AG08395 (cell line): ENCODE results near the gene TCTN1.
"Not testable (repeated sequence)": the region's sequence is repeated elsewhere in the genome, so short reads cannot be mapped to it uniquely, and the experiment has no call there.

Source experiments
- DNase-seq: peaks from one replicate; pipeline ENCODE4 v3.0.0; 2012; ENCODE audit warnings: mixed read lengths, low spot score

The TCTN1 gene

DNA sequence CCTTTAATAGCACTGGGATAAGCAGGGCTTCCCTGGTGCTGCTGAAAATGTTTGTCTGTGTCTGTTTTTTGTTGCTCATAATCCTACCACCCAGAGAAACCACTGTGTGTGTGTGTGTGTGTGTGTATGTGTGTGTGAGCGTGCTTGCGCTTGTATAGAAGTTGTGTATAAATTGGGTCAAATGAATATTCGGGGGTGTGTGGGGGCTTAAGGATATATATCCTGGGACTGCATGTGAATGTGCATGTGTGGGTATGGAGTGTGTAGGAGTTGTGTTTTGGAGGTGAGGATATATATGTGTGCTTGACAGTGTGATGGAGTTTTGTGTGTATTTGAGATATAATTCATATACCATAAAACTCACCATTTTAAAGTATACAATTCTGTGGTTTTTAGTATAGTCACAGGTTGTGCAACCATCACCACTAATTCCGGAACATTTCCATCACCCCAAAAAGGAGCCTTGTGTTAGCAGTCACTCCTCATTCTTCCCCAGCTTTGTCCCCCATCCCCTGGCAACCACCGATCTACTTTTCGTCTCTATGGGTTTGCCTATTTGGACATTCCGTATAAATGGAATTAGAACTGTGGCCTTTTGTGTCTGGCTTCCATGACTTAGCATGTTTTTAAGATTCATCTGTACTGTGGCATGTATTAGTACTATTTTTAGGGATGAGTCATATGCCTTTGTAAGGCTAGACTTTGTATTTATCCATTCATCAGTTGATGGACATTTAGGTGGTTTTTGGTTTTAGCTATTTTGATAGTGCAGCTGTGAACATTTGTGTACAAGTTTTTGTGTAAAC lies 25.6 kb downstream of the TCTN1 start:
- DNase-seq = peak; percentile 44

DNA sequence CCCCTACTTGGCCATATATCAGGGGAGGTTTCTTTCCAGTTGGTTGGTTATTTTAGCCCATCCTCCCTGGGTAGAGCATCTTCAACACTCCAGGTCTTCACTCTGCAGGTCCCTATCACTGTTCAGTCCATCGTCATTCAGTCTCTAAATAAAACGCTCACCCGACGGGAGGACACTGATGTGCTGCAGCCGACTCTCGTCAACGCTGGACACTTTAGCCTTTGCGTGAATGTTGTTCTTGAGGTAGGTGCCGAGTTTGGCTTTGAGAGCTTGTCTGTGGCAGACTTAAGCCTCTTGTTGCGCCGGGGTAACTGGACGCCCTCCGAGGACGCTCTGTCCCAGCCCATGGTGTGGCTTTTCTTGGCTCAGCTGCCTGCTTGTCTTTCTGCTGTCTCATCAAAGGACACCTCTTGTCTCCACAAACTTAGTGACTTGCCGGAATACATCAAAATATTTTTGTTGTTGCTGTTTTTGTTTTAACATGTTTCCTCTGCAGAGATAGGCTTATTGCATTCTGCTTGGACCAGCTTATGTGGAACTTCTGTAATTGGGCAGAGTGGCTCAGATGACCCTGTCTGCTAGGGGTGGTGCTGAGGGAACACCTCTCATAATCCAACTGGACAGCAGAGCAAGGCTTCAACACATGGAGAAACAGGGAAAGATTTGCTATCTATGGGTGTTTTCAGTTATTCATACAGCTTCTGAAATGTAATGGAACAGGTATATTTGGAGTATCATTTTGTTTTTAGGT lies 26.5 kb downstream of the TCTN1 start:
- no peak for DNase-seq

DNA sequence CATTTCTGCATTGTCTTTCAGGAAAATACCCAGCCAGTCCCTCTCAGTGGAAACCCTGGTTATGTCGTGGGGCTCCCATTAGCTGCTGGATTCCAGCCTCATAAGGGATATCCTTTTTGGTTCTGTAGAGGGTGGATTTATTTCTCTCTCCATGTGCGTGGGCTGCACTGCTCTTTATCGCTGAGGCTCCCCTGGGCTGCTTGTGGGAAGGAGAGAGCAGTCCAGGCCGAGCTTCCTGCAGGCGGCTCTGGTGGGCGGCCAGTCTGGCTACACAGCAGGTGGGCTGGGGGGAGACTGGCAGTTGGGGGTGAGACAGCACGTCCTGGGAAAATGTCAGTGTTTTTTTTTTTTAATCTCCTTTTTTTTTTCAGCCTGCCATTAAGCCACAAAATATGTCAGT lies 27.6 kb downstream of the TCTN1 start:
- DNase-seq = no peak

DNA sequence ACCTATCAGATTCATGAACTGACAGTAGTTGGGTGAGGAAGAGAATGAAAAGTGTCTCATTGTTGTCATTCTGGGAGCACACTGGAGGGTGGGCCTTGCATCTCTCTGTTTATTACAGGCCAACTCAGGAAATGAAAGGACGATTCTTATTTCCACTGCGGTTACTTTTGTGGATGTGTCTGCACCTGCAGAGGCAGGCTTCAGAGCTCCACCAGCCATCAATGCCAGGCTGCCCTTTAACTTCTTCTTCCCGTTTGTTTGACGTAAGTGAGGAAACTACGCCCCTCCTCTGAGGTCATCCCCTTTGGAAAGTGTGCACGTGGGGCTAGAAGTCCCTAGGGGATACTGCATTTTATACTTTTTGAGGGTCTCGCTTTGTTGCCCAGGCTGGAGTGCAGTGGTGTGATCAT lies 33.7 kb downstream of the TCTN1 start:
- DNase-seq = no peak

DNA sequence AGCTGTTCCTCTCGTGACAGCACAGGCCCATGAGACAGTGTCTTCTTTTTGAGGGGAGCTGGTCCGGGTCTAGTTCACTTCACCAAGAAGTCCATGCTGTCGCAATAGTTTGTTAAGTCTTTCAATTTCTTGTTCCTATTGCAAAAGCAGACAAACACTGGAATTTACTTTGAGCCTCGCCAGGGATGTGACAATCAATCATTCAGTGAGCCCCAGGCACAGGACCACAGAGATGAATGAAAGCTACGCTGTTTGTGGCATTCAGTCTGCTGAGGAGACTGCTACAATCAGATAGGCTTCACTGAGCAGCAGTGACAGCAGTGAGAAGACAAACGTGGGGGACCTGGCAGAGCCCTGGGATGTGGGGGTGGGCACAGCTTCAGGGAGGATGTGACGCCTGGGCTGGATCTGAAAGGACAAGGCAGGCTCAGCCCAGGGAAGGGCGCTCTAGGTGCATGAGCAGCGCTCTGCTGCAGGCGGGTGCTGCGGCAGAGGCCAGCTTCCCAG lies 35.5 kb downstream of the TCTN1 start:
- no peak for DNase-seq

DNA sequence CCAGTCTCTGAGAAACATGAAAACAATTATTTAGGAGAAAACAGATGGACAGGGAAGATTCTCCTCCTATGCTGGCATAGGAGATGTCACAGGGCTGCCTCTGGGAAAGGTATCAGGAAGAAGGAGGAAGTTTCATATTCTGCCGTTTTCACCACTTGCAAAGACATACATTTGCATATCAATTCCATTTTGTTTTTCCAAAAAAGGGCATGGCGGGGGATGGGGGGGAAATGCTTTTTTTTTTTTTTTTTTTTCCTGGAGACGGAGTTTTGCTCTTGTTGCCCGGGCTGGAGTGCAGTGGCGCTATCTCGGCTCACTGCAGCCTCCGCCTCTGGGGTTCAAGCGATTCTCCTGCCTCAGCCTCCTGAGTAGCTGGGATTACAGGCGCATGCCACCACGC lies 40.3 kb downstream of the TCTN1 start:
- DNase-seq = not testable (repeated sequence)

DNA sequence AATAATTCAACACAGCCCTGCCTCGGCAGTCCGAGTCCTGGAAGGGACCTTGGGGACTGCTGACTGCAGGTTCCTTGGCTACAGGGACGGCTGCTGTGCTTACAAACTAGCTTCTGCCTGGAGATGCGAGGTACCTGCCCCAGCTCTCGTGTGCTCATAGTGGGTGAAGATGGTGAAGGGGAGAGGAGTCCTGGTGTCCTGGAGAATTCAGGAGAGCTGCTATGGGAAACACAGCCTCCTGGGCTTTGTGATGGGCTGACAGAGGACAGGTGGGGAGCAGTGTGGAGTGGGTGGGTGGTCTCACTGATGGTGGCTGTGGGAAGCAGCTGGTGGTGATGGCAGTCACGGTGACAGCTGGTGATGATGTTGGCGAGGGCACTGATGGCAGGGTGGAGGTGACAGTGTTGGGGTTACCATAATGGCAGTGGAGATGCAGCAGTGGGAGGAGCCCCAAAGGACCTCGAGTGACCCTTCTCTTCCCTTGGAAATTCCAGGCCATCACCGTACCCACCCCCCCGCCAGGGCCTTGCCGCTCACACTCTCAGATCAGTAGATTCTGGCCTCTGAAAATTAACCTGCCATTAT lies 42.2 kb downstream of the TCTN1 start:
- DNase-seq = no peak

DNA sequence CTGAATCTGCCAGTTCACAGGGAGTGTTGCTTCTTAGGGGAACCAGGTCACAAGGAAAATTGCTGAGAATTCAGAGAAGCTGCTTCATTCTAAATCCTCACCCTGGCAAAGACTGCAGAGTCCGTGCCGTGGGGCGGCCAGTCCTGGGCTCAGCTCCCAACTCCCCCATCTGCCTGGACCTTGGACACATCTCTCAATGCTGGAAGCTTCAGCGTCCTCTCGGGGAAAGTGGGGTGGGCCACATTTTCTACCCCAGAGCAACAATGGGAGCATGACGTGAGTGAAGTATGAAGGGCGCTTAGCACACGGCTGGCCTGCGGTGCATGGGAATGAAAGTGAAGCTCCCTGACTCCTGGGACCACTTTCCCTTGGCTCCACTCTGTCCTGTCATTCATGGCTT lies 43.8 kb downstream of the TCTN1 start:
- no peak for DNase-seq

DNA sequence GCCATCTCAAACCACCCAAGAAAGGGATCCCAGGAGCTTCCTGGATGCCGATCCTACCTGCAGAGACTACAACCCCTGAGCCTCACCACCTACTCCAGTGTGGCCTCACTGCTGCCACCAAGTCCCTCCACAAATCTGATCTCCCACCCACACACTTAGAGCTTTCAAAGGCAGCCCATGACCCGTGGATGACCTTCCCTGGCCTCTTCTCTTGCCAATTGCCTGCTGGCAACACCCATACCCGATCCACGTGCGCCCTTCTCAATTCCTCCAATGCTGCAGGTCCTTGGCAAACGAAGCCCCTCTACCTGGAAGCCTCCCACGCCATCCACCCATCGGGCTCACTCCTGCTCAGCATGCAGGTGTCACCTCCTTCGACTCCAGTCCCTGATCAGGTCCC lies 44.3 kb downstream of the TCTN1 start:
- DNase-seq = no peak

DNA sequence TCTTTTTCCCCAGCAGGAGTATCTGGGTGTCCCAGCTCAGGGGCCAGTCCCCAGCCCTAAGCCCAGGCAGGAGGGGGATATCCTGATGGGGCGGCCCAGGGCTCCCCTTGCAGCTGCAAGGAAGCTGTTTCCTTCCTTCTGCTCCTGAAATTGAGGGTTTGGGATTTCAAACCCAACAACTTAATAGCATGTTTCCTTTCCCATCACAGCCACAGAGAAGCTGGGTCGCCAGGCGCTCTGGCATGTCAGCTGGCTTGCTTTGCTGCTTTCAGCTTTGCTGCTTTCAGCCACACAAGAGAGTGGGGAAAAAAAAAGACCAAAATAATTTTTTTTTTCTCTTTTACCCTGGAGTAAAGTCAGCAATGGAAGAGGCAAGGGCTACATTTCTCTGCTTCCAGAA lies 44.9 kb downstream of the TCTN1 start:
- no peak for DNase-seq

DNA sequence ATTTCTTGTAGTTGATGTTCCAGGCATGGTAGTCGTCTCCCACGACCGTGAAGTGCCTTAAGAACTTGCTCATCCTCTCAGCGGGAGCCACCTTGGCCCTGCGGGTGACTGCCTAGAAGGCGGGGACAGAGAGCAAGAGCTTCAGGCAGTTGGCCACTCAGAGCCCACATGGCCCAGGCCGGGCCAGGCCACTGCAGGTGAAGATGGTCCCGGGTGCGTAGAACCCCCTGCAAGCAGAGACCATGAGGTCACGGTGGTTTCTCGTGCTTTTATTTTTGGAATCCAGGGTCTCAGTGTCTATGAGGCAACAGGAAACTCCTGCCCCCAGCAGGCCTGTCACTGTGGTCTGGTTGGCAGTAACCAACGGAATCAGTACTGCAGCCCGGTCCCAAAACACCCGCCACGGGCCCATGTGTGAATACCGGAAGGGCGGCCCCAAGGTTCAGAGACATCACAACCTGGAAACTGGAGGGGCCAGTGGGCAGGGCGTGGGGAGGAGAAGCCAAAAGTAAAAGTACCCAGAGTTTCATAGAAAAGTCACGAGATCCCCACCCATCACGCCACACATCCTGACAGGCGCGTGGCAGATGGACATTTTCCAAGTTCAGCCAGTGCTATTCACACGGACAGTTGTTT lies 47.5 kb downstream of the TCTN1 start:
- no peak for DNase-seq

DNA sequence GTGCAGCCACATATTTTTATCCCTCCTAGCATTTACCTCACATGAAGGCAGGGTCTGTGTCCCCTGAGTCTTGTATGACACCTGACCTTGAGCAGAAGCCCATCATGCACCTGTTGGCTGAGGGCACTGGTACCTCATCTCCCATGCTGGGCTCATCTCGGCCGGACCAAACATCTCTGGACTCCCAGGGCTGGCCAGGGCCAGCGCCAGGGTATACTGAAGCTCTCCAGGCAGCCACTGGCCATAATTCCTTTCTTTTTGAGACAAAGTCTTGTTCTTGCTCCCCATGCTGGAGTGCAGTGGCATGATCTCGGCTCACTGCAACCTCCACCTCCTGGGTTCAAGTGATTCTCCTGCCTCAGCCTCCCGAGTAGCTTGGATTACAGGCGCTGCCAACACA lies 53.0 kb downstream of the TCTN1 start:
- no peak for DNase-seq

DNA sequence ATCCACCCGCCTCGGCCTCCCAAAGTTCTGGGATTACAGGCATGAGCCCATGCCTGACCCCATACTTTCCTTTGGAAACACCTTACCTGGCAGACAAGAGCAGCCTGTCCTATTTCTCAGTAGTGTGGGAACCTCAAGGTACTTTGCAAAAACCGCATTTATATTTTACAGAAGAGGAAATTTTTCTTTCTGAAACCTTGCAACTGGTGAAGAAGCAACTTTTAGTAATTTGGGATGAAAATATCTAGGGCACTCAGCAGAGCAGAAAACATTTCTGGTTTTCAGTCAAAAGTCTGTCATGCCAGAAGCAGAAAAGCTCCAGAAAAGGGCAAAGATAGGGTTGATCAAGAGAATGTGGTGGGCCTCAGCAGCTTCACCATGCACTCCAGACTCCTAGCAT lies 53.7 kb downstream of the TCTN1 start:
- DNase-seq = no peak

DNA sequence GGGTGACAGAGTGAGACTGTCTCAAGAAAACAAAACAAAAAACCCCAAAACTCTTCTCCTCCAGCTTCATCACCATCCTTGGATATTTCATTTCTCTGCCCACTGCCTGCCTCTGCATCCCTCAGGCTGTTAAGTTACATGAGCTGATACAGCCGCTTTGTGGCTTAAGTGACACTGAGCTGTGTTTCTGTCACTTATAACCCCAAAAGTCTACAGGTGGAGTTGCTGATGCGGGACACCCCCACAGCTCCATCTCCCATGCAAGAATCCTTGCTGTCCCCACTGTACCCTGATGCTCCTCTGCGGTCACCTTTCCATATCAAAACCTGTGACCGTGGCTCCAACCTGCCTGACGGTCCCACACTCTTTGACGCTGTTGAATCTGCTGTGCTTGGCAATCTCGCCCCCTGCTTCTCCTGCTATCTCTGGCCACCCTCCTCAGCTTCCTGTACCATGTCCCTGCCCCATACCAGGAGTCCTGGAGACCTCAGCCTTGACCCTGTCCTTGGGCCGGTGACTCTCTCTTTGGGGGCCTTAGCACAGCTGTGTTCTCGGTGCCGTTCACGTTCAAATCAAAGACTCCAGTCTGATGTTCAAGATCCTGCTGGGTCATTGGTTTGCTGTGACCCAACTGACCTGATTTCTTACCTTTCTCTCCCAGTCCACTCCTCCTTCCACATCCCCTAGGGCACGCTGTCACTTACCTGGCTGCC lies 54.7 kb downstream of the TCTN1 start:
- DNase-seq = no peak

DNA sequence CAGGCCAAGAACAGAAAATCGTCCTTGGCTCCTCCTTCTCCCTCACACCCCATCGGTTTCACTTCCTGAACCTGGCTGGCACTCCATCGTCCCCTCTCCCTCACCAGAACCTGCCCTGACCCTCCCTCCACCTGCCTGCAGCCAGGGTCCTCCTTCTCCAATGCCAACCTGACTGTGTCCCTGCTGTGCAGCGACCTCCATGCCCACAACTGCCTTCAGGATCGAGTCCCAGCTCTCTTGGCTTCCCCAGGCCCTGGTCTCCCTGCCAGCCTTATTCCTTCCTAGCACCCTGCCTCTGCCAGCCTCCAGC lies 55.2 kb downstream of the TCTN1 start:
- no peak for DNase-seq

DNA sequence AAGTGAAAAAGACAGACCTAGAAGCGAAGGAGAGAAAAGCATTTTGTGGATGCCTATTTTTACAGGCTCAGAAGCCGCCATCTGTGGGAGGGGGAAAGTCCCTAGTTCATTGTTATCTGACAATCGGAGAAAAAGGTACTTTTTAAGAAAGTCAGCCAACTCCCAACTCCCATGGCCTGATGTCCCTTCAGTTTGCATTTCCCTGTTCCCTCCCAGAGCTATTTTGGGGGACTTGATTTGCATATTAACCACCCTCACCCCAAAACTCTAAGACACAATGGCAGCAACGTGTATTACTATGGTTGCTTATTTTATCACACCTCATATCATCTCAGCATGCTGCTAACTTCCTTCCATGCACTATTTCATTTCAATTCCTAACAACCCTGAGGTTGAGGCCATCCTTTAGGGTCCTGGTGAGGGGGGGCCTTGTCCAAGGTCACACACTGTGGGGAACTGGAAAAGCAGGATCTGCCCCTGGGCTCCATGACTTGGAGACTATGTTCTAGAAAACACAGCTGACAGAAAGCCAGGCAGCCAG lies 56.3 kb downstream of the TCTN1 start:
- no peak for DNase-seq

DNA sequence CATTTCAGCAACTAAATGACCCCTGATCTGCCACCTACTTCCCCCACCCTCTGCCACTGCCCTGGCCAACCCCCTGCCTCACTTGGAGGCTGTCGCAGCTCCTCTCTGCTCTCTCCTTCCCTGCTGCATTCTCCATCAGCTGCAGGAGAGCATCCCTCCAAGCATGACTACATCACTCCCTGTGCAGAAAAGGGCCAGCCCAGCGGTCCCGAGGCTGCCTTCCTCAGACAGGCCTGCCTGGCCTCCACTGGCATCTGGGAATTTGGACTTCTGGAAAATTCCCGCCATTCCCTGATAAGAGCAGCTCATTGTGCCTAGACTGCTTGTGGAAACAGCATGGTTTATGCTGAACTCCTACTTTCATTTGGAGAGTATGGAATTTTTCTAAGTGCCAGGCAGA lies 62.2 kb downstream of the TCTN1 start:
- DNase-seq = no peak

DNA sequence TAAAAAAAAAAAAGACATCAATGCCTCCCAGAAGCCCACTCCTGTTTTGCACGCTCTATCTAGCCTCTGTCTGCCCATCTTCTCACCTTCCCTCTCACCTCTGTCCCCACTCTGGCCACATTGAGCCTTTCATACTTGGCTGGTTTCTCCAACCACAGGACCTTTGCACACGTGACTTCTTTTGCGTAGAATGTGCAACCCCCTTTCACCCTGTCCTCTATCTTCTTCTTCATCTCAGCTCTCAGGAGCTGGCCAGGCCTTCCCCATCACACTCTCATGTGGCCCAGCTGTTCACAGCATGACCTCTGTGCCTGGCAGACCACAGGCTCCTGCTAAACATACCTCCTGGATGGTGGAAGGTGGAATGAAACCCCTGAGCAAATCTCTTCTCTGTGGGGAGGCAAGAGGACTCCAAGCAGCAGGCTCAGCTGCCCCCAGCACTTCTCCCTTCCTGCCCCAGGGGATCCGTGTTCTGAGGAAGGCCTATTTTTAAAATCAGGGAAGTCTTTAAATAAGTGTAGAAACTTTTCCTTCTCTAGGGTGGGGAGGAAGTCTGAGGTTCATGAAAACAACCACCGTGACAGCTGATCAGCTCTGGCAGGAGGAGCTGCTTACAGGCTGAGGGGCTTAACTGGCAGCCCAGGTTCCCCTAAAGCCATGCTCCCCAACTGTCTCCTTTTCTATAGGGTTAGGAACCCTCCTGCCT lies 63.4 kb downstream of the TCTN1 start:
- DNase-seq = no peak

DNA sequence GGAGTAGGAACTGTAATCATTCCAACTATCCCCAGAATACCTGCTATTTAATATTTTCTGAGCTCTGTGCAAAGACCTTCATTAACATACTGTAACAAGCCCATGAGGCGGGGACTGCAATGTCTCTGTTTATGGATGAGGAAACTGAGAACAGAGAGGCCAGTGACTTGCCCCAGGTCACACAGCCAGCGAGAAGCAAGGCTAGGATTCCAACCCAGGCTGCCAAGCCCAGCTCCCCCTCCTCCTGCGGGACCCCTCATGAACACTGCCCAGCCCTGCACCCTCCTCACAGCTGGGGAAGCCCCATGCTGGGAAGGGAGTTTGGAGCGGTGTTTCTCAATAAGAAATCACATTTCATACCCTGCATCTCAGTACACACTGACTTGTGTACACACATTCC lies 64.1 kb downstream of the TCTN1 start:
- DNase-seq = no peak

DNA sequence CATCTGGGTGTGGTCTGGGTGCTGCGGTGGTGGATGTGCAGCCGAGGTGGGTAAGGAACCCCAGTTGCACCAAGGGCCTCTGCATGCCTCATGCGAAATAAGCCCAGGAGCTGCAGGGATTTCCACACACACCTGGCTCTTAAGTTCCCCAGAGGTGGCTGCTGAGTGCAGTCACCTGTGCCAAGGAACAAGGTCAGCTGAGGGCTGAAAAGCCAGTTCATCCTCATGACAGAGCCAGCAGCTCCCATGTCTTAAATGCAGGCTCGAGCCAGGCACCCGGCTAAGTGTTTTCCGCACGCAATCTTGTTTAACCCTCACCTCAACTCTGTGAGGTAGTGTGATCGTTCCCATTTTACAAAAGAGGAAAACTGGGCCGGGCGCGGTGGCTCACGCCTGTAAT lies 65.3 kb downstream of the TCTN1 start:
- DNase-seq = no peak

DNA sequence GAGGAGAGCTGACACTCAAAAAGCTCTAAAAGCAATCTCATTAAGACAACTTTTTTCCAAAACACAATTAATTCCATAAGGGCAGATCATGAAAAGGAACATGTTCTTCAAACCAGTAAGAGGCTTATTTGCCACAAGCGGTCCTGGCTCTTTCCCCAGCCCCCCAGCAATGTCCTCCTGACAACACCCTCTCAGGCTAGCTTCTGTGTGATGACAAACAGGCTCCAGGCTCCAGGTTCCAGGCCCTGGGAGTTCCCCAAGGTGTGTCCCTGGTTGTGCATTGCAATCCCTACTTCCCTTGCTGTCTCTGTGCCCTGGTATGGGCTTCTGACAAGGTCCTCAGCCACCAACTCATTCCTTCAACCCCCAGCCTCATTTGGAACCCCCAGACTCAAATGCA lies 66.1 kb downstream of the TCTN1 start:
- no peak for DNase-seq
